Smooth muscle cell (in vitro differentiated cells): Measurements from ENCODE around the gene PLIN3. TPM values are rescaled to one million over a fixed set of nuclear protein-coding genes. Genes with fewer than 3 reads are reported as not detected.
"Not testable (repeated sequence)": the region's sequence is repeated elsewhere in the genome, so short reads cannot be mapped to it uniquely, and the experiment has no call there.

Experiments used
- DNase-seq: peaks from one replicate; lab custom pipeline; 2025; ENCODE audit not compliant: unreplicated experiment; lab: John Stamatoyannopoulos, UW
- H2AFZ ChIP-seq: fragments of 200-600 bp; sonication (generic); 2 replicates; pipeline ENCODE4 v1.6.0; 2016; ENCODE audit warnings: antibody characterized with exemption, low read depth, mild to moderate bottlenecking
- H3F3A ChIP-seq: fragments of 200-600 bp; sonication (generic); 2 replicates; pipeline ENCODE4 v1.6.0; 2017; ENCODE audit warnings: antibody characterized with exemption, low read depth
- H3K27ac ChIP-seq: fragments of 200-600 bp; sonication (generic); 2 replicates; pipeline ENCODE4 v1.5.1; 2016; ENCODE audit warnings: low read depth, mild to moderate bottlenecking
- H3K27me3 ChIP-seq: fragments of 200-600 bp; sonication (generic); 2 replicates; pipeline ENCODE4 v1.6.1; 2016; ENCODE audit warnings: low read depth, mild to moderate bottlenecking
- H3K36me3 ChIP-seq: fragments of 200-600 bp; sonication (generic); 2 replicates; pipeline ENCODE4 v1.5.1; 2016; ENCODE audit warnings: low read depth
- H3K4me1 ChIP-seq: fragments of 200-600 bp; sonication (generic); 2 replicates; pipeline ENCODE4 v1.5.1; 2016; ENCODE audit warnings: low read depth
- H3K4me2 ChIP-seq: fragments of 200-600 bp; sonication (generic); 2 replicates; pipeline ENCODE4 v1.6.0; 2016; ENCODE audit warnings: mild to moderate bottlenecking
- H3K4me3 ChIP-seq: fragments of 200-600 bp; sonication (generic); 2 replicates; pipeline ENCODE4 v1.5.1; 2016; ENCODE audit warnings: mild to moderate bottlenecking
- H3K79me2 ChIP-seq: fragments of 200-600 bp; sonication (generic); 2 replicates; pipeline ENCODE4 v1.6.0; 2016; ENCODE audit warnings: low read depth, mild to moderate bottlenecking
- H3K9ac ChIP-seq: fragments of 200-600 bp; sonication (generic); 2 replicates; pipeline ENCODE4 v1.6.0; 2016; ENCODE audit warnings: low read depth
- H3K9me3 ChIP-seq: fragments of 200-600 bp; sonication (generic); replicated peaks from 2 replicates; pipeline ENCODE4 v1.5.1; 2016; ENCODE audit warnings: low read depth
- H4K20me1 ChIP-seq: fragments of 200-600 bp; sonication (generic); 2 replicates; pipeline ENCODE4 v1.6.0; 2016; ENCODE audit warnings: low read depth
- CTCF ChIP-seq: fragments of 200-600 bp; sonication (generic); IDR thresholded peaks from 2 replicates; pipeline ENCODE4 v1.5.1; 2017; ENCODE audit warnings: borderline replicate concordance, mild to moderate bottlenecking, antibody characterized with exemption; ENCODE audit not compliant: insufficient read depth, poor library complexity, severe bottlenecking
- WGBS: methylation state at CpG from one replicate; pipeline ENCODE4 v1.1.7; 2016; ENCODE audit warnings: low lambda C conversion rate; 5-methylcytosine and 5-hydroxymethylcytosine counted together
- polyA plus RNA-seq: library from polyadenylated mRNA; unstranded; fragments of >200 nt; fragmentation: Nextera tagmentation; extraction: Ambion mirVana; gene quantifications from 2 replicates; pipeline ENCODE4 v1.2.1, GENCODE V29; 2016
- total RNA-seq: library from RNA; depleted of rRNA; stranded (reverse); fragments of >200 nt; gene quantifications from 2 replicates; pipeline ENCODE4 v1.2.3, GENCODE V29; 2014

PLIN3 gene
- total and polyA plus RNA-seq, 2 experiments from 2014 or later = 102 to 202 TPM

GRCh38 chr19:4847190-4847973, 20.1 kb downstream of the PLIN3 start:
- H3K9me3 ChIP-seq = no peaks in the 10 kb centered on the region
- WGBS = 97% methylated on average over 22 of the region's 23 CpGs
- no peak for TF ChIP-seq CTCF

GRCh38 chr19:4845975-4846374, 21.5 kb downstream of the PLIN3 start:
- H3K27me3 ChIP-seq, H3K9ac ChIP-seq, H3K36me3 ChIP-seq, H3K4me2 ChIP-seq, H3K4me1 ChIP-seq, H2AFZ ChIP-seq, DNase-seq, H3K4me3 ChIP-seq, H3K79me2 ChIP-seq, H3K9me3 ChIP-seq, H3F3A ChIP-seq: not testable (repeated sequence)
- Histone ChIP-seq H4K20me1 (peaks cover 40% of the 10 kb centered on the region), H3K27ac (peak overlapping the region; percentile 12)
- WGBS = 71% methylated on average over 9 of the region's 9 CpGs

More at GRCh38 chr19:4847190-4847973, 20.1 kb downstream of the PLIN3 start:
- Histone ChIP-seq H3K27me3 (no peaks in the 10 kb centered on the region), H3K4me1 (no peaks in the 10 kb centered on the region), H3K4me2 (no peak overlapping the region), H2AFZ (no peak overlapping the region), H3K9ac (no peak overlapping the region), H3F3A (no peaks in the 10 kb centered on the region), H3K27ac (no peak overlapping the region), H4K20me1 (peaks cover 37% of the 10 kb centered on the region), H3K4me3 (no peak overlapping the region), H3K79me2 (no peaks in the 10 kb centered on the region), H3K36me3 (peaks cover 10% of the 10 kb centered on the region)
- no peak for DNase-seq

- Histone ChIP-seq H3K4me3 (no peak overlapping the region), H4K20me1 (peaks cover 40% of the 10 kb centered on the region), H2AFZ (no peak overlapping the region), H3K4me2 (no peak overlapping the region), H3K27me3 (no peaks in the 10 kb centered on the region), H3F3A (no peaks in the 10 kb centered on the region), H3K4me1 (no peaks in the 10 kb centered on the region), H3K27ac (no peak overlapping the region), H3K36me3 (peaks cover 10% of the 10 kb centered on the region), H3K79me2 (no peaks in the 10 kb centered on the region), H3K9ac (no peak overlapping the region), H3K9me3 (no peaks in the 10 kb centered on the region)
- TF ChIP-seq CTCF = no peak
- WGBS = 85% methylated on average over 10 of the region's 10 CpGs
- DNase-seq = no peak
Measured at GRCh38 chr19:4844348-4845179, 22.9 kb downstream of the PLIN3 start.

GRCh38 chr19:4843647-4843965, 23.9 kb downstream of the PLIN3 start:
- H3K27ac ChIP-seq = no peak overlapping the region

More at GRCh38 chr19:4843647-4843965, 23.9 kb downstream of the PLIN3 start:
- DNase-seq = no peak
- no peaks in the 10 kb centered on the region for H3K4me1 ChIP-seq
- no peaks in the 10 kb centered on the region for H3K9me3 ChIP-seq
- no peaks in the 10 kb centered on the region for H3K79me2 ChIP-seq
- no peak overlapping the region for H2AFZ ChIP-seq
- no peak overlapping the region for H3K9ac ChIP-seq
- peaks cover 10% of the 10 kb centered on the region for H3K36me3 ChIP-seq
- TF ChIP-seq CTCF = no peak
- H4K20me1 ChIP-seq = peaks cover 37% of the 10 kb centered on the region
- no peaks in the 10 kb centered on the region for H3F3A ChIP-seq
- H3K27me3 ChIP-seq = no peaks in the 10 kb centered on the region
- no peak overlapping the region for H3K4me2 ChIP-seq
- no peak overlapping the region for H3K4me3 ChIP-seq
- 98% methylated on average over 6 of the region's 6 CpGs for WGBS
